CD4-positive, alpha-beta T cell treated with Interleukin-17A for 1 hour (primary cell): ENCODE results near the gene SLC25A44.
"Not testable (repeated sequence)": the region's sequence is repeated elsewhere in the genome, so short reads cannot be mapped to it uniquely, and the experiment has no call there.

Source experiments
- DNase-seq: peaks from one replicate; pipeline ENCODE4 v3.0.0-alpha.2; 2020

The SLC25A44 gene

DNA sequence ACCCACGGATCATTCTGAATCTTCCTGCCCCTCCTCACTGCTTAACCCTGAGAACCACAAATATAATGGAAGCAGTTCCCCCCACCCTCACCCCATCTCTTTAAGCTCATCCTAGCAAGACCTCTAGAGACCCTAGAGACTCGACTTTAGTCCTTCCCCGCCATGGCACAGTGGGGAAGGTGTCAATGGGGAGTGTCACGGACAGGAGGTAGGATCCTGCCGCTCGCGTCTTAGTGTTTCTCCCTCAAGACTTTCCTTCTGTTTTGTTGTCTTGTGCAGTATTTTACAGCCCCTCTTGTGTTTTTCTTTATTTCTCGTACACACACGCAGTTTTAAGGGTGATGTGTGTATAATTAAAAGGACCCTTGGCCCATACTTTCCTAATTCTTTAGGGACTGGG, 18.2 kb downstream of the SLC25A44 start:
- no peak for DNase-seq

DNA sequence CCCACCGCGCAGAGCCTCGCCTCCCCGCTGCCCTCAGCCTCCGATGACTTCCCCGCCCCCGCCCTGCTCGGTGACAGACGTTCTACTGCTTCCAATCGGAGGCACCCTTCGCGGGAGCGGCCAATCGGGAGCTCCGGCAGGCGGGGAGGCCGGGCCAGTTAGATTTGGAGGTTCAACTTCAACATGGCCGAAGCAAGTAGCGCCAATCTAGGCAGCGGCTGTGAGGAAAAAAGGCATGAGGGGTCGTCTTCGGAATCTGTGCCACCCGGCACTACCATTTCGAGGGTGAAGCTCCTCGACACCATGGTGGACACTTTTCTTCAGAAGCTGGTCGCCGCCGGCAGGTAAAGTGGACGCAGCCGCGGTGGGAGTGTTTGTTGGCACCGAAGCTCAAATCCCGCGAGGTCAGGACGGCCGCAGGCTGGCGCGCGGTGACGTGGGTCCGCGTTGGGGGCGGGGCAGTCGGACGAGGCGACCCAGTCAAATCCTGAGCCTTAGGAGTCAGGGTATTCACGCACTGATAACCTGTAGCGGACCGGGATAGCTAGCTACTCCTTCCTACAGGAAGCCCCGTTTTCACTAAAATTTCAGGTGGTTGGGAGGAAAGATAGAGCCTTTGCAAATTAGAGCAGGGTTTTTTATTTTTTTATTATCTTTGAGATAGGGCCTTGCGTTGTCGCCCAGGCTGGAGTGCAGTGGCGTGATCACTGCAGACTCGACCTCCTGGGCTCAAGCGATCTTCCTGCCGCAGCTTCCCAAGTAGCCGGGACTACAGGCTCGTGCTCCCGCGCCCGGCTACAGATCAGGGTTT, 19.1 kb downstream of the SLC25A44 start, which contains the start of gene PMF1:
PMF1 (plus strand) TSS at position 175 of the 811 bp plus-strand sequence; CDS start at position 184, 9 bp downstream.
- peak; percentile 96 for DNase-seq

DNA sequence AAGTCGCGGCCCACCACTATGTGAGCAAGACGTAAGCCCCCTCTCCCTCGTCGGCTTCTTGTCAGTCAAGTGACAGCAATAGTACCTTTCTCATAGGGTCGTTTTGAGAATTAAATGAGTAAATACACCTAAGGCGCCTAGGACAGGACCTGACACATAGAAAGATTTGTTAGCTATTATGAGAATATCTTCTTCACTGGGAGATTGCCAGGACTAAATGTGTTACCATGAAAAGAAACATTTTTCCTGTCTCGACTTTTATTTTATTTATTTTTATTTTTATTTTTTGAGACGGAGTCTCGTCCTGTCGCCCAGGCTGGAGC, 19.7 kb downstream of the SLC25A44 start:
- DNase-seq = no peak

DNA sequence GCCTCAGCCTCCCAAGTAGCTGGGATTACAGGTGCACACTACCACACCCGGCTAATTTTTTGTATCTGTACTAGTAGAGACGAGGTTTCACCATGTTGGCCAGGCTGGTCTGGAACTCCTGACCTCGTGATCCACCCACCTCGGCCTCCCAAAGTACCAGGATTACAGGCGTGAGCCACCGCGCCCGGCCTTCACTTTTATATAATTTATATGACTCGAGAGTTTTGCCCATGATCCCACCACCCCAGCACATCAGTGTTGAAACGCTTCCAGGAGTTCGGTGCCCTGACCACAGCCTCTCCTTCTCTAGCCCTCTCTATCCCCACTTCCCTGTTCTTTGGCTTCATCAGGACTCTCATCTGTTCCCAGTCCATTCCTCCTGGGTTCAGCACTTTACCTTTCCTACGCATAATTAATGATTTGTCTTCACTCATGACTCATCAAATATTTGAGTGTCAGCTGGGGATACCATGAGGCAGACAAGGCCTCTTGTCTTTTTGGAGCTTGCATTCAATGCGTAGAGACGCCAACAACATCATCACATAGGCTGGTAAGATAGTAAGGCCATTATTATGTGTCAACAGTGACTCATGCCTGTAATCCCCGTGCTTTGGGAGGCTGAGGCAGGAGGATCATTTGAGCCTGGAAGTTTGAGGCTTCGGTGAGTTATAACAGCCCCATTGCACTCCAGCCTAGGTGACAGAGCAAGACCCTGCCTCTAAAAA, 20.3 kb downstream of the SLC25A44 start:
- no peak for DNase-seq

DNA sequence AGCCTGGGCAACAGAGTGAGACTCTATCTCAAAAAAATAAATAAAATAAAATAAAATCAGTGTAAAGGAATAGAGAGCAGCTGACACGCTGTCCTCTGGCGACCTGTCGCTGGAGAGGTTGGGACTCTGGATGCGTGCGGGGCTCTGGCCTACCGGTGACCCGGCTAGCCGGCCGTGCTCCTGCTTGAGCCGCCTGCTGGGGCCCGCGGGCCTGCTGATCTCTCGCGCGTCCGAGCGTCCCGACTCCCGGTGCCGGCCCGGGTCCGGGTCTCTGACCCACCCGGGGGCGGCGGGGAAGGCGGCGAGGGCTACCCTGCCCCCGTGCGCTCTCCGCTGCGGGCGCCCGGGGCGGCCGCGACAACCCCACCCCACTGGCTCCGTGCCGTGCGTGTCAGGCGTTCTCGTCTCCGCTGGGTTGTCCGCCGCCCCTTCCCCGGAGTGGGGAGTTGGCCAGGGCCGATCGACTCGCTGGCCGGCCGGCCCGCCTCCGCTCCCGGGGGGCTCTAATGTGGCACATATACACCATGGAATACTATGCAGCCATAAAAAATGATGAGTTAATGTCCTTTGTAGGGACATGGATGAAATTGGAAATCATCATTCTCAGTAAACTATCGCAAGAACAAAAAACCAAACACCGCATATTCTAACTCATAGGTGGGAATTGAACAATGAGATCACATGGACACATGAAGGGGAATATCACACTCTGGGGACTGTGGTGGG, 22.6 kb downstream of the SLC25A44 start:
- DNase-seq = not testable (repeated sequence)

DNA sequence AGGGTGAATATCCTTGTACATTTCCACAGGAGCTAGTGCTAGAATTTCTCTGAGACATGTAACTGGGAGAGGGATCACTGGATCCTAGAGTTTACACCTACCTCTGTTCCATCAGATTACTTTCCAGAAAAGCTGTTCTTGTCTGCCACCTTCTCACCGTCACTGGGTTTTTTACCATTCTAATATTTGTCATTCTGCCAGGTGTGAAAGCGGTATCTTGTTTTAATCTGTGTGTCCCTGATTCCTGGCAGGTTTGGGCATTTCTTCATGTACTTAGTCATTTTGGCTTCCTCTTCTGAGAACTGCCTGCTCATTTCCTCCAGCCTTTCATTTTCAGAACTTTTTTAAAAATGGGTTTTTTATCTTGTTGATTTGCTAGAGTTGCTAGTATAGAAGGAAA, 24.0 kb downstream of the SLC25A44 start:
- DNase-seq = peak; percentile 56

DNA sequence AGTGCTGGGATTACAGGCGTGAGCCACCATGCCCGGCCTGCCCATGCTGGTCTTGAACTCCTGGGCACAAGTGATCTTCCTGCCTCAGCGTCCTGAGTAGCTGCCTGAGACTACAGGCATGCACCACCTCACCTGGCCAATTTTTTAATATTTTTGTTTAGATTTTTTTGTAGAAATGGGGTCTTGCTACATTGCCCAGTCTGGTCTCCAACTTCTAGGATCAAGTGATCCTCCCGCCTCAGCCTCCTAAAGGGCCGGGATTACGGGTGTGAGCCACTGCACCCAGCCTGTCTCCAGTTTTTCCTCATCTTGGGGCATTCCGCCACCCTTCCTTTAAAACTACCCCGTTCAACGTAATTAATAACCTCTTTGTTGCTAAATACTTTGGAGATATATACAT, 26.3 kb downstream of the SLC25A44 start:
- DNase-seq = no peak

DNA sequence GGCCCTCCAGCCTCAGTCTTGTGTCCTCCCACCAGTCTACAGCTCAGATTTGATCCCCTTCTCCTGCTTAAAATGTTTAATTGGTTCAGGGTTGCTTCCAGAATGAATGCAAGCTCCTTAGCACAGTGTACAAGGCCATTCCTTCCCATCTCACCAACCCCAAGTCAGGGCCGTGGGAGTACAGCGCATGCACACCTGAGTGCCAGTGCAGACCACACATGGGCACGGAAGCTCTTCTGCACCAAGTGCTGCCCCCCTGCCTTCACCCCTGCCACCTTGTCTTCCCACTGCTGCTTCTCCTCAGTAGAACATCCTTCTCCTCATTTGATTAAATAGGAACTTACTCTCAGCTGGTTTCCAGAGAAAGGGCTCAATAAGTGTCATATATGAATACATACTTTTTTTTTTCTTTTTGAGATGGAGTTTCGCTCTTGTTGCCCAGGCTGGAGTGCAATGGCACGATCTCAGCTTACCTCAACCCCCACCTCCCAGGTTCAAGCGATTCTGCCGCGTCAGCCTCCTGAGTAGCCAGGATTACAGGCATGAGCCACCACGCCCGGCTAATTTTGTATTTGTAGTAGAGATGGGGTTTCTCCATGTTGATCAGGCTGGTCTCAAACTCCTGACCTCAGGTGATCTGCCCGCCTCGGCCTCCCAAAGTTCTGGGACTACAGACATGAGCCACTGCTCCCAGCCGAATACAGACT, 28.2 kb downstream of the SLC25A44 start:
- DNase-seq = no peak

DNA sequence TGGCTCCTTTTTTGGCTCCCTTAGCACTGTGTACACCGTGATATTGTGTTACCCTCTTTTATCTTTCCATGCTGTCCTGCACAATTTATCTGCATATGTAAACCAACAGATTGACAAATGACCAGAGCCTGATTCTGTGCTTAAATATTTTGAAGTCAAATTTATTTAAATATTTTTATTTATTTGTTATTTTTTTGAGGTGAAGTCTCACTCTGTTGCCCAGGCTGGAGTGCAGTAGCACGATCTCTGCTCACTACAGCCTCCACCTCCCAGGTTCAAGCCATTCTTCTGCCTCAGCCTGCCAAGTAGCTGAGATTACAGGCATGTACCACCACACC, 31.7 kb downstream of the SLC25A44 start:
- DNase-seq = no peak

DNA sequence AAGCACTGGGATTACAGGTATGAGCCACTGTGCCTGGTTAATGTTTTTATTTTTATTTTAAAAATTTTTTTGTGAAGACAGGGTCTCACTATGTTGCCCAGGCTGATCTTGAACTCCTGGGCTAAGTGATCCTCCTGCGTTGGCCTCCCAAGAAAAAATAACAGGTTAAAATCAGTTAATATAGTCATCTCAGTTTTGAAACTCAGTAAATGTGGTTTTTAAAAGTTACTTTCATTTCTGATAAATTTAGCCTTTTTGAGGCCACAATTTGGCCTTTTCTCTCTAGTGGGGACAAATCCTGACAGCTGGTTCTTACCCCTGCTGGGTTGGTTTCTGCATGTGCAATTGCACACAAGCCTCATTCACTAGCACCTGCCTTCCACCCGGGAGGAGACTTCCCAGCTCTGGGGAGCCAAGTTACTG, 32.2 kb downstream of the SLC25A44 start:
- no peak for DNase-seq

DNA sequence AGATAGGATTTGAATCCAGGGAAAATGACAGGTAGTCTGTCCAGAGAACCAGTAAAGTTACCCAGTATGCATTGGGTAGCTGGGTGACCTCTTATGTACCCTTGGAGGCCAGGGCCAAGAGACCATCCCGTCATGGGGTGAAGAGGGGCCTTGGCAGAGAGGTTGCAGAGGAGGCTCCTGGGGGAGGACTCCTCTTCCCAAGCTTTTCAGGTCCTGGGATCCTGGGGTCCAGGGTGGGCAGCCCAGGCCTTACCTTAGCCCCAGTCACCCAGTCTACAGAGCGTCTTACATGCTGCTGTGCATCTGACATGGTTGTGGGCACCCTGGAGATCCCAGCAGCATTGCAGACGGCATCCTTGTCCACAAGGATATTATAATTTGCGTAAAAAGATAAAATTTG, 32.9 kb downstream of the SLC25A44 start:
- DNase-seq = no peak

DNA sequence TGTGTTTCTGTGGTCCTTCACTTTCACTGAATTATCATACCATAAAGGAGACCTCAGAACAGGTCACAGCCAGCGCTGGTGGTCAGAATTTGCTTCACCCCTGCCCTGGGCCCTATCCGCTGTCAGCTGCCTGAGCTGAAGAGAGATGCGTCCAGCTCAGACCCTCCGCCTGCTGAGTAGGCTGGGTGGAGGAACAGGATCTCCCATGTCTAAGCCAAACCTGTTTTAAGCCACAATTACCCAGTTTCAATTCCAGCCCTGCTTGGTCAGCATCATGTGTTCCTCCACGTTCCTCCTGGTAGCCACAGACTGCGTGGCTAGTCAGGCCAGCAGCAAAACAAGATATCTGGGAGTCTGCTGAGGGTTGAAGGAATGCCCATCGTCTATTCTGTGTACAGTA, 34.6 kb downstream of the SLC25A44 start:
- no peak for DNase-seq

DNA sequence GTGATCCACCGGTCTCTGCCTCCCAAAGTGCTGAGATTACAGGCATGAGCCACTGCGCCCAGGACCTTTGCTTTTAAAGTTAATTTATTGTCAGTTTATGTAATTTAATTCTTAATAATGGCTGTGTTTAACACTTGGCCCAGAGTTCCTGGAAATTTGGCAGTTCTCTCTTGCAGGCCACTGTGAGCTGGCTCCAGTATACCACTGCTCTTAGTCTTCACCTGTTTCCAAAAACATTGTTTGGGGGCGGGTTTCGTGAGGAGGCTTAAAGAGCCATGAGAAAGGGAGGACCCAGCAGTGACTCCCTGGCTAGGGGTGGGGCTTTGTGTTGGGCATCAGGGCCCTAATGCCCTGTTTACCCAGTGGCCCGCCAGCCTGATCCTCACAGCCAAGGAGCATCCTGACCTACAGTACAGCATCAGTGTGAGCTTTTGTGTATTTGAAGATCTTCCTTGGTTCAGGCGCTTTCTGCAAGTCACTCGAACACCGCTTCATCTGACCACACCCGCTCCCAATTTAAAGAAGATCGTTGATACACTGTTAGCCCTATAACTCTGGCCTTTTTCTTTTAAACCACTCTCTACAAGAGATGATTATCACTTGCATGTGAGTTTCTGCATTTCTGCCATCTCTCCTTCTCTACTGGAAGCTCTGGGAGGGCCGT, 36.0 kb downstream of the SLC25A44 start:
- no peak for DNase-seq

DNA sequence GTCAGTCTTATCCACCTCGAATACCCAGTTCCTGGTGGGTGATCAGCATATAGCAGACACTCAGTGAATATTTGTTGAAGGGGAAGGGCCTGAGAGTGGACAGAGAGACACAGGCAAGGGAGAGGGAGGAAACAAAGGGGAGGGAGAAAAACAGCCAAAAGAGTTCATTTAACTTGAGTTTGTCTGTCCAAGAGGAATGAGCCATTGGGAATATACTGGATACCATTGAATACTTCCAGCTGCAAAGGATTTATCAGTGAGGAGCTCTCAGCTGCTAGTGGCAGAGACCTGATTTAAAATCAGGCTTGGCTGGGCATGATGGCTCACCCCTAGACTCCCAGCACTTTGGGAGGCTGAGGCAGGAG, 36.6 kb downstream of the SLC25A44 start:
- no peak for DNase-seq

DNA sequence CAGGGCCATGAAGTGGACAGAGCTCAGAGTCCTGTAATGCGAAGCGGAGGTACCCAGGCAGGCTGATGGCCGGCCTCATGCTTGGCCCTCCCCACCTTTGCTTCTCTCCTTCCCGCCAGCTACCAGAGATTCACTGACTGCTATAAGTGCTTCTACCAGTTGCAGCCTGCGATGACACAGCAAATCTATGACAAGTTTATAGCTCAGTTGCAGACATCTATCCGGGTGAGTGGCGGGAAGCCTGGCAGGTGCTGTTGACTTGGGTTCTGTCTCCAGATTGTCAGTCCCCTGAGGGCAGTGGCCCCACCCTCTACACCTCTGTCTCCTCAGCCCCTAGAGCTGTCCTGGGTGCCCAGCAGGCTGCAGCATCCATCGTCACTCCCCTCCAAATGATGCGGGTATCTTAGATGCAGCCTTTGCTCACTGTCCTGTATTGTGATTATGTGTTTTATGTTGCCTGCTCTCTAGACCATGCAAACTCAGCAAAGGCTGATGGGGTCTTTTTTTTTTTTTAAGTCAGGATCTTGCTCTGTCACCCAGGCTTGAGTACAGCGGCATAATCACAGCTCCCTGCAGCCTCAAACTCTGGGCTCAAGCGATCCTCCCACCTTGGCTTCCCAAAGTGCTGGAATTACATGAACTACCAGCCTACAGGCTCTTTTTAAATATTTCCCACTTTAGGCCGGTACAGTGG, 38.4 kb downstream of the SLC25A44 start:
- no peak for DNase-seq

DNA sequence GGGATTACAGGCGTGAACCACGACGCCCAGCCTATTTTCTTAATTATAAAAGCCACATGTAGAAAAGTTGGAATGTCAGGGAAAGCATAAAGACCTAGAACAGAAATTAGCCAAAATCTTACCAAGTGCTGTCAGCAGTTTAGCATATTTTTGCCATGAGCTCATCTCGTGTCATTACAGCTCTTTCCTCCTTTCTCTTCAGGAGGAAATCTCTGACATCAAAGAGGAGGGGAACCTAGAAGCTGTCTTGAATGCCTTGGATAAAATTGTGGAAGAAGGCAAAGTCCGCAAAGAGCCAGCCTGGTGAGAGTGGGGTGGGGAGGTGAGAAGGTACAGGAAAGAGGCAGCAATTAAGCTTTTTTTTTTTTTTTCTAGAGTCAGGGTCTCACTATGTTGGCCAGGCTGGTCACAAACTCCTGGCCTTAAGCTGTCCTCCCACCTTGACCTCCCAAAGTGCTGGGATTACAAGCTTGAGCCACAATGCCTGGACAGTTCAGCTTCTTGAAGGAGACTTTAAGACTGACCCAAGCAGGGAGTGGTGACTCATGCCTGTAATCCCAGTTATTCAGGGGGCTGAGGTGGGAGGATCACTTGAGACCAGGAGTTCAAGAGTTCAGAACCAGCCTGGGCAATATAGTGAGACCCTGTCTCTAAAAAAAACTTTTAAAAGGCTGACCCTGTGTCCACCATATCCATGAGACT, 39.7 kb downstream of the SLC25A44 start:
- no peak for DNase-seq

DNA sequence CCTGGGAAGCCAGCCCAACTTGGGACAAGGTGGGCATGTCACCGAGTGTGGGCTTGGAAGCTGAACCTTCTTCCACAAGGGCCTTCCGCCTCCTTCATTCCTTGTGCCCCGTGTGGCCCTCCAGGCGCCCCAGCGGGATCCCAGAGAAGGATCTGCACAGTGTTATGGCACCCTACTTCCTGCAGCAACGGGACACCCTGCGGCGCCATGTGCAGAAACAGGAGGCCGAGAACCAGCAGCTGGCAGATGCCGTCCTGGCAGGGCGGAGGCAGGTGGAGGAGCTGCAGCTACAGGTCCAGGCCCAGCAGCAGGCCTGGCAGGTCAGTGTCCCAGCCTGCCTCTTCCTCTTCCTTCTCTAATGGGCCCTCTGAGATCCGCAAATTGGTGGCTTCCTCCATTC, 42.3 kb downstream of the SLC25A44 start:
- DNase-seq = no peak

DNA sequence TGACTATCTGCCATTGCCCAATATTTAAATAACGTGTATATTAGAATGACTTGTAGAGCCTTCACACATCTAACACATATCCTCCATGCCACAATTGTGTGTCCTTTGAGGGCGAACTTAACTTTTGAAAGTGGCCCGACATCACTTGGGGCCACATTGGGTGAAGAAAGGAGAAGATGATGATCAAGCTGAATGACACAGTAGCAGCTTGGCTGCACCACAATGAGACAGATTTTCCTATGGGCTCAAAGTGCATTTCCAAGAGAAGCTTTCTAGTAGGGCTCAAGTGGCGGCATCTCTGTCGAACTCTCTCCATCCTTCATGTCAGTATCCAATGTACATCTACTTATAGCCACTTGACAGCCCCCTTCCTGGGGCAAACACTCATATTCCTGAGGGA, 44.3 kb downstream of the SLC25A44 start:
- no peak for DNase-seq

DNA sequence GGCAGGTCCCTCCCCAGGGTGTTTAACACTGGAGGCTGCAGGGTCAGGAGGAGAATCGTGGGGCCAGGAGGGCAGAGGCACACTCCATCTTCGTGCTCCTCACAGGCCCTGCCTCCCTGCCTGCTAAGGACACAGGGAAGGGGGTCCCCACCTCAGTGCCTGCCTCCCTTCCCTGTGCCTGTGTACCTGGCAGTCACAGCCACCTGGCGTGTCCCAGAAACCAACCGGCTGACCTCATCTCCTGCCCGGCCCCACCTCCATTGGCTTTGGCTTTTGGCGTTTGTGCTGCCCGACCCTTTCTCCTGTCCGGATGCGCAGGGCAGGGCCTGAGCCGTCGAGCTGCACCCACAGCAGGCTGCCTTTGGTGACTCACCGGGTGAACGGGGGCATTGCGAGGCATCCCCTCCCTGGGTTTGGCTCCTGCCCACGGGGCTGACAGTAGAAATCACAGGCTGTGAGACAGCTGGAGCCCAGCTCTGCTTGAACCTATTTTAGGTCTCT, 47.5 kb downstream of the SLC25A44 start:
- no peak for DNase-seq

DNA sequence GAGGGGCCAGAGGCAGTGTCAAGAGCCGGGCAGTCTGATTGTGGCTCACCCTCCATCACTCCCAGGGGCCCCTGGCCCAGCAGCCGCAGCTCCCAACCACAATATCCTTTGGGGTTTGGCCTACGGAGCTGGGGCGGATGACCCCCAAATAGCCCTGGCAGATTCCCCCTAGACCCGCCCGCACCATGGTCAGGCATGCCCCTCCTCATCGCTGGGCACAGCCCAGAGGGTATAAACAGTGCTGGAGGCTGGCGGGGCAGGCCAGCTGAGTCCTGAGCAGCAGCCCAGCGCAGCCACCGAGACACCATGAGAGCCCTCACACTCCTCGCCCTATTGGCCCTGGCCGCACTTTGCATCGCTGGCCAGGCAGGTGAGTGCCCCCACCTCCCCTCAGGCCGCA, 48.0 kb downstream of the SLC25A44 start, which contains the start of gene BGLAP:
BGLAP (plus strand) TSS at position 259 of the 400 bp plus-strand sequence; CDS start at position 307, 48 bp downstream.
- no peak for DNase-seq

DNA sequence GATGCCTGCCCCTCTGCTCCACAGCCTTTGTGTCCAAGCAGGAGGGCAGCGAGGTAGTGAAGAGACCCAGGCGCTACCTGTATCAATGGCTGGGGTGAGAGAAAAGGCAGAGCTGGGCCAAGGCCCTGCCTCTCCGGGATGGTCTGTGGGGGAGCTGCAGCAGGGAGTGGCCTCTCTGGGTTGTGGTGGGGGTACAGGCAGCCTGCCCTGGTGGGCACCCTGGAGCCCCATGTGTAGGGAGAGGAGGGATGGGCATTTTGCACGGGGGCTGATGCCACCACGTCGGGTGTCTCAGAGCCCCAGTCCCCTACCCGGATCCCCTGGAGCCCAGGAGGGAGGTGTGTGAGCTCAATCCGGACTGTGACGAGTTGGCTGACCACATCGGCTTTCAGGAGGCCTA, 48.8 kb downstream of the SLC25A44 start:
- no peak for DNase-seq
